Measurements from ENCODE around the gene SMAD2. TPM values are rescaled to one million over a fixed set of nuclear protein-coding genes. Genes with fewer than 3 reads are reported as not detected.
"Not testable (repeated sequence)": the region's sequence is repeated elsewhere in the genome, so short reads cannot be mapped to it uniquely, and the experiment has no call there.

SMAD2 gene
- total RNA-seq, 1 donor from 2014 or later, result 150 TPM

DNA sequence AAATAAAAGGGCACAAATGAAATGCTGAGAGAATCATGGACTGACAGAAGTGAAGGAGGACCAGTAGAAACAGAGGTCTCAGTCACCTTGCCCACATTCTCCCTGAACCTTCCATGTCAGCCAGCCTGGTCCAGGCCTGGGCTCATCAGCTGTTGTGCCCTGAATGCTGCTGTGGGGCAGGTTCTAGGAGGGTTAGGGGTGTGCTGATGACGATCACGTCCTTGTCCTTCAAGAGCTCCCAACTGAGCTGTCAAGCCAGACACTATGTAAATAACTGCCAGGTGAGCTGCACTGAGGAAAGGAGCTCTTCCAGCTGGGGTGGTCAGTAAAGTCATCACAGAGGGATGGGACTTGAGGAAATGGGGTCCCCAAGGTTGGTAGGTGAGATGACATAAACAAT lies 156.5 kb downstream of the SMAD2 start:
- H3K27me3 Mint-ChIP-seq (ENCODE audit: unreplicated experiment), result peaks cover 2% of the 10 kb centered on the region
- TF ChIP-seq, protein P1, sequence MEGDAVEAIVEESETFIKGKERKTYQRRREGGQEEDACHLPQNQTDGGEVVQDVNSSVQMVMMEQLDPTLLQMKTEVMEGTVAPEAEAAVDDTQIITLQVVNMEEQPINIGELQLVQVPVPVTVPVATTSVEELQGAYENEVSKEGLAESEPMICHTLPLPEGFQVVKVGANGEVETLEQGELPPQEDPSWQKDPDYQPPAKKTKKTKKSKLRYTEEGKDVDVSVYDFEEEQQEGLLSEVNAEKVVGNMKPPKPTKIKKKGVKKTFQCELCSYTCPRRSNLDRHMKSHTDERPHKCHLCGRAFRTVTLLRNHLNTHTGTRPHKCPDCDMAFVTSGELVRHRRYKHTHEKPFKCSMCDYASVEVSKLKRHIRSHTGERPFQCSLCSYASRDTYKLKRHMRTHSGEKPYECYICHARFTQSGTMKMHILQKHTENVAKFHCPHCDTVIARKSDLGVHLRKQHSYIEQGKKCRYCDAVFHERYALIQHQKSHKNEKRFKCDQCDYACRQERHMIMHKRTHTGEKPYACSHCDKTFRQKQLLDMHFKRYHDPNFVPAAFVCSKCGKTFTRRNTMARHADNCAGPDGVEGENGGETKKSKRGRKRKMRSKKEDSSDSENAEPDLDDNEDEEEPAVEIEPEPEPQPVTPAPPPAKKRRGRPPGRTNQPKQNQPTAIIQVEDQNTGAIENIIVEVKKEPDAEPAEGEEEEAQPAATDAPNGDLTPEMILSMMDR (IDR thresholded peaks at IDR 0.05; ENCODE audit: unreplicated experiment), result no peak
- H3K4me3 Mint-ChIP-seq (ENCODE audit: unreplicated experiment), result no peak overlapping the region
- H3K9me3 Mint-ChIP-seq (ENCODE audit: unreplicated experiment), result no peaks in the 10 kb centered on the region
- H3K4me1 Mint-ChIP-seq (ENCODE audit: unreplicated experiment), result peaks cover 3% of the 10 kb centered on the region
- no peak for DNase-seq (ENCODE audit: low spot score)
- no peak overlapping the region for H3K27ac Mint-ChIP-seq (ENCODE audit: unreplicated experiment)
- peaks cover 4% of the 10 kb centered on the region for H3K36me3 Mint-ChIP-seq (ENCODE audit: low read depth, unreplicated experiment)

DNA sequence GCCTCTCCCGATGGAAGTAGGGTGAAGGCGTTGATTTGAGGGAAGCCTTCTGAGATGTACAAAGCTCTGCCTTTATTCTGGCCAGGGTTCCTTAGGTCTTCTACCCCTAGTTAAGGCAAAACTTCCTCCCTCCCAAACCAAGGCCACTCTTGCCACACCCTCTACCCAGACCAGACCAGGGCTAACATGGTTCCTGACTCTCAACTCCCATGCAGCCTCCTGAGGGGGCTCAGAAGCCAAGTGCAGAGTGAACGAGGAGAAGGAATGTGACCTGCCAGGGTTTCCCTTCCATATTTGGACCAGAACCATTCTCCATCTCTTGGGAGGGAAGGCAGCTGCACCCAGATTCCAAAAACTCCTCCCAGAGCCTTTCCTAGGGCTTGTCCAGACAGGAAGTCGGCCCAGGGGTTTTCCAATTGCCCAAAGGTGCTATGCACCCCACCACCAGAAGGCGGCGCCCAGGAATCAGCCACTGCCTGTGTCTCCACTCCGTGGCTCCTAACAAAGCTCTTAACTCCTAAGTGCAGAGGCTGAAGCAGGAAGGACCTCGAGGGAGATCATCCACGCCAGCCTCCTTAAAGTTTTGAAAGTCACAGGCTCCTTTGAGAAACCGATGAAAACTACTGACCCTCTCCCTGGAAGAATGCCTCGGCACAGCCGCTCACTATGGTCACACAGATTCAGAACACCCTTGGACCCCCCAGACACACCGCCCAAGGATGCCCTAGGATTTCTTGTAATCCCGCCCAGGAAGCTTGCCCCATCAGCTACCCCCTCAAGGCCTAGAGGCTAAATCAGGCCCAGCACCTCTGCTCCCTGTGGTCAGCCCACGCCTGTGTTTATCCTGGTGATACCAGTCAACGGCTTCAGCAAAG lies 157.8 kb downstream of the SMAD2 start:
- H3K9me3 Mint-ChIP-seq (ENCODE audit: unreplicated experiment), result no peaks in the 10 kb centered on the region
- H3K4me3 Mint-ChIP-seq (ENCODE audit: unreplicated experiment), result no peak overlapping the region
- H3K27ac Mint-ChIP-seq (ENCODE audit: unreplicated experiment), result no peak overlapping the region
- H3K36me3 Mint-ChIP-seq (ENCODE audit: low read depth, unreplicated experiment), result peaks cover 8% of the 10 kb centered on the region
- DNase-seq (ENCODE audit: low spot score), result peak; percentile 84
- H3K4me1 Mint-ChIP-seq (ENCODE audit: unreplicated experiment), result peaks cover 3% of the 10 kb centered on the region
- no peaks in the 10 kb centered on the region for H3K27me3 Mint-ChIP-seq (ENCODE audit: unreplicated experiment)
- TF ChIP-seq, protein P1 (IDR thresholded peaks at IDR 0.05; ENCODE audit: unreplicated experiment), result peak; percentile 93

DNA sequence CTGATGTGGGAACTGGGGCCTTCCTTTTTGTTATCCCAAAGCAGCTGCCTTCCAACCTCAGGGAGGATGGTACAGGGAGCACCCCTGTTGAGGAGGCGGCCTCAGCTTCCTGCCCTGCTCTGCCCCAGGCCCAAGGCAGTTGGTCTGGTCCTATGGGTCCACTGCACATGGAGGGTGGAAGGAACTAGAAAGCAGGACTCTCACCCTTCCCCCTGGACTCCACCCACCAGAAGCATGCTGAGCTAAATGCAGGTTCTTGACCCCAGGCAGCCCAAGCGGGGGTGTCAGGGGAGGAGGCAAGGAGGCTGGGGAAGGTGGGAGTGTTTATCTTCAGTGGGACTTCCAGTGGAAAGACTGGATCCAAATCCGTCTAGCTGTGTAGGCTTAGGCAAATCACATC lies 158.5 kb downstream of the SMAD2 start:
- Mint-ChIP-seq H3K27ac (ENCODE audit: unreplicated experiment) (no peak overlapping the region), H3K4me1 (ENCODE audit: unreplicated experiment) (peaks cover 3% of the 10 kb centered on the region), H3K27me3 (ENCODE audit: unreplicated experiment) (no peaks in the 10 kb centered on the region), H3K9me3 (ENCODE audit: unreplicated experiment) (no peaks in the 10 kb centered on the region), H3K4me3 (ENCODE audit: unreplicated experiment) (no peak overlapping the region), H3K36me3 (ENCODE audit: low read depth, unreplicated experiment) (peaks cover 8% of the 10 kb centered on the region)
- DNase-seq (ENCODE audit: low spot score), result no peak
- TF ChIP-seq, protein P1 (IDR thresholded peaks at IDR 0.05; ENCODE audit: unreplicated experiment), result no peak

DNA sequence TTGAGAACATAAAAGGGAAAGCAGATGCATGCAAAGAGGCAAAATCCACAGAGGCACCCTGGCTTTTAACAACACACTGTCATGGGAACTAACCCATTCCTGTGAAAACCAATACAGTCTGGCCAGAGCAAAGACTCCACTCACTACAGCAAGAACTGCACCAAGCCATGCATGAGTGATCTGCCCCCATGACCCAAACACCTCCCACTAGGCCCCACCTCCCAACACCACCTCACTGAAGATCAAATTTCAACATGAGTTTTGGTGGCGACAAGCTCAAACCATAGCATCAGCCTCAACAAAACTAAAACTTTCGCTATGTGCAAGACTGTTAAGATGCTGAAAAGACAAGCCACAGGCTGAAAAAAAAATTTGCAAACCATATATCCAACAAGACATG lies 162.8 kb downstream of the SMAD2 start:
- peaks cover 4% of the 10 kb centered on the region for H3K36me3 Mint-ChIP-seq (ENCODE audit: low read depth, unreplicated experiment)
- no peaks in the 10 kb centered on the region for H3K9me3 Mint-ChIP-seq (ENCODE audit: unreplicated experiment)
- peaks cover under 1% of the 10 kb centered on the region for H3K4me1 Mint-ChIP-seq (ENCODE audit: unreplicated experiment)
- no peak for DNase-seq (ENCODE audit: low spot score)
- H3K4me3 Mint-ChIP-seq (ENCODE audit: unreplicated experiment), result no peak overlapping the region
- no peak overlapping the region for H3K27ac Mint-ChIP-seq (ENCODE audit: unreplicated experiment)
- TF ChIP-seq, protein P1 (IDR thresholded peaks at IDR 0.05; ENCODE audit: unreplicated experiment), result no peak
- H3K27me3 Mint-ChIP-seq (ENCODE audit: unreplicated experiment), result no peaks in the 10 kb centered on the region

DNA sequence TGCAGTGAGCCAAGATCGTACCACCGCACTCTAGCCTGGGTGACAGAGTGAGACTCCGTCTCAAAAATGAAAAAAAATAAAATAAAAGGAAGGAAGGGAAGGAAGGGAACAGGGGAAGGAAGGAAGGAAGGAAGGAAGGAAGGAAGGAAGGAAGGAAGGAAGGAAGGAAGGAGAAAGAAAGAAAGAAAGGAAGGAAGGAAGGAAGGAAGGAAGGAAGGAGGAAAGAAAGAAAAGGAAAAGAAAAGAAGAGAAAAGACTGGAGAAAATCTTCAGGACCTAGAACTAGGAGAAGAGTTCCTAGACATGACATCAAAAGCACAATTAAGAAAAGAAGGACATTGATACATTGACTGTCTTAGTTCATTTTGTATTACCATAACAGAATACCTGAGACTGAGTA lies 163.3 kb downstream of the SMAD2 start:
- H3K4me1 Mint-ChIP-seq (ENCODE audit: unreplicated experiment); H3K36me3 Mint-ChIP-seq (ENCODE audit: low read depth, unreplicated experiment); DNase-seq (ENCODE audit: low spot score); H3K4me3 Mint-ChIP-seq (ENCODE audit: unreplicated experiment); H3K27ac Mint-ChIP-seq (ENCODE audit: unreplicated experiment); H3K9me3 Mint-ChIP-seq (ENCODE audit: unreplicated experiment); H3K27me3 Mint-ChIP-seq (ENCODE audit: unreplicated experiment): not testable (repeated sequence)

Data from endothelial cell (in vitro differentiated cells).